Liver (tissue), 9 donors: Measurements from ENCODE around the gene CCR8. TPM values are rescaled to one million over a fixed set of nuclear protein-coding genes. Genes with fewer than 3 reads are reported as not detected.
A peak's percentile ranks its signal among the peaks of the same experiment; 100 is the strongest.

Experiments used
- DNase-seq: peaks from one replicate; pipeline ENCODE4 v3.0.0-alpha.2; 2017; ENCODE audit warnings: low spot score
- H3K27ac ChIP-seq, 2 donors: one replicate each; pipeline ENCODE4 v1.7.0; 2013; ENCODE audit warnings: inconsistent platforms in 2 of 2, low read length in 2 of 2, control low read depth in 1 of 2, low read depth in 1 of 2, mild to moderate bottlenecking in 1 of 2
- H3K27me3 ChIP-seq, 4 donors: one replicate each; pipeline versions ENCODE4 v1.6.1 to v1.7.0; 2013; ENCODE audit warnings: low read length in 3 of 4, inconsistent platforms in 1 of 4, mild to moderate bottlenecking in 1 of 4, moderate library complexity in 1 of 4; ENCODE audit not compliant: control insufficient read depth in 4 of 4, insufficient read depth in 4 of 4
- H3K36me3 ChIP-seq, 4 donors: one replicate each; pipeline versions ENCODE4 v1.6.1 to v1.7.0; 2013; ENCODE audit warnings: low read length in 3 of 4, mild to moderate bottlenecking in 3 of 4, low read depth in 1 of 4, moderate library complexity in 1 of 4; ENCODE audit not compliant: control insufficient read depth in 4 of 4, insufficient read depth in 3 of 4
- H3K4me1 ChIP-seq, 4 donors: one replicate each; pipeline versions ENCODE4 v1.6.1 to v1.7.0; 2013; ENCODE audit warnings: low read length in 3 of 4, mild to moderate bottlenecking in 3 of 4, moderate library complexity in 1 of 4; ENCODE audit not compliant: control insufficient read depth in 4 of 4, insufficient read depth in 4 of 4
- H3K4me3 ChIP-seq, 3 donors: one replicate each; pipeline versions ENCODE4 v1.6.1 to v1.7.0; 2013; ENCODE audit warnings: low read length in 3 of 3, control low read depth in 1 of 3, low read depth in 1 of 3, mild to moderate bottlenecking in 1 of 3
- H3K9ac ChIP-seq, 2 donors: one replicate each; pipeline ENCODE4 v1.7.0; 2013; ENCODE audit warnings: low read length in 2 of 2, mild to moderate bottlenecking in 2 of 2, moderate library complexity in 2 of 2, control low read depth in 1 of 2, low read depth in 1 of 2
- H3K9me3 ChIP-seq, 4 donors: one replicate each; pipeline versions ENCODE4 v1.6.1 to v1.7.0; 2013; ENCODE audit warnings: low read length in 3 of 4; ENCODE audit not compliant: control insufficient read depth in 4 of 4
- EGR1 ChIP-seq, 2 donors: IDR thresholded peaks; 2 replicates each; pipeline ENCODE4 v1.6.1; 2016 to 2018; ENCODE audit warnings: antibody characterized with exemption in 2 of 2, low read depth in 2 of 2
- FOXA1 ChIP-seq: IDR thresholded peaks from 2 replicates; pipeline ENCODE4 v1.6.1; 2016; ENCODE audit warnings: antibody characterized with exemption
- FOXA2 ChIP-seq: IDR thresholded peaks from 2 replicates; pipeline ENCODE4 v1.6.1; 2016; ENCODE audit warnings: antibody characterized with exemption
- GABPA ChIP-seq, 2 donors: IDR thresholded peaks in 1 of 2; conservative IDR thresholded peaks in 1 of 2; 2 replicates each; pipeline ENCODE4 v1.6.1; 2016; ENCODE audit warnings: antibody characterized with exemption in 2 of 2, mild to moderate bottlenecking in 1 of 2, moderate library complexity in 1 of 2
- HNF4A ChIP-seq, 2 donors: conservative IDR thresholded peaks; 2 replicates each; pipeline ENCODE4 v1.6.1; 2016; ENCODE audit warnings: antibody characterized with exemption in 2 of 2, mild to moderate bottlenecking in 2 of 2
- HNF4G ChIP-seq: IDR thresholded peaks from 2 replicates; pipeline ENCODE4 v1.6.1; 2016; ENCODE audit warnings: antibody characterized with exemption
- JUND ChIP-seq, 2 donors: IDR thresholded peaks; 2 replicates each; pipeline ENCODE4 v1.6.1; 2016; ENCODE audit warnings: antibody characterized with exemption in 2 of 2
- NR2F2 ChIP-seq: IDR thresholded peaks from 2 replicates; pipeline ENCODE4 v1.6.1; 2016; ENCODE audit warnings: antibody characterized with exemption
- RAD21 ChIP-seq, 2 donors: IDR thresholded peaks; 2 replicates each; pipeline ENCODE4 v1.6.1; 2016; ENCODE audit warnings: antibody characterized with exemption in 2 of 2, mild to moderate bottlenecking in 2 of 2
- RXRA ChIP-seq, 2 donors: IDR thresholded peaks; 2 replicates each; pipeline ENCODE4 v1.6.1; 2017 to 2018; ENCODE audit warnings: antibody characterized with exemption in 2 of 2, mild to moderate bottlenecking in 1 of 2
- SP1 ChIP-seq: IDR thresholded peaks from 2 replicates; pipeline ENCODE4 v1.6.1; 2018; ENCODE audit warnings: antibody characterized with exemption, mild to moderate bottlenecking
- TAF1 ChIP-seq: conservative IDR thresholded peaks from 2 replicates; pipeline ENCODE4 v1.6.1; 2016; ENCODE audit warnings: antibody characterized with exemption, mild to moderate bottlenecking
- YY1 ChIP-seq: IDR thresholded peaks from 2 replicates; pipeline ENCODE4 v1.6.1; 2016; ENCODE audit warnings: antibody characterized with exemption, mild to moderate bottlenecking
- WGBS: extraction: QIAGEN DNeasy Blood & Tissue Kit; methylation state at CpG from one replicate; pipeline ENCODE4 v1.1.7; 2013; 5-methylcytosine and 5-hydroxymethylcytosine counted together
- polyA plus RNA-seq, 2 donors: library from polyadenylated mRNA; stranded (reverse) in 1 of 2; unstranded in 1 of 2; fragments of 200-250 nt in 1 of 2; fragments of >200 nt in 1 of 2; fragmentation: Nextera tagmentation in 1 of 2; extraction: Ambion mirVana in 1 of 2; gene quantifications; one replicate each; pipeline versions ENCODE4 v1.2.1 to v1.2.3, GENCODE V29; 2013 to 2015
- total RNA-seq, 2 donors: library from RNA; depleted of rRNA; stranded (reverse); fragments of >200 nt; gene quantifications; one replicate each; pipeline ENCODE4 v1.2.3, GENCODE V29; 2014
- TF ChIP-seq, protein P1 (sequence below): IDR thresholded peaks from 2 replicates; pipeline ENCODE4 v1.6.1; 2016; ENCODE audit warnings: antibody characterized with exemption
- TF ChIP-seq, protein P2 (sequence below): IDR thresholded peaks from 2 replicates; pipeline ENCODE4 v1.6.1; 2016; ENCODE audit warnings: antibody characterized with exemption
- TF ChIP-seq, protein P3 (sequence below): IDR thresholded peaks from 2 replicates; pipeline ENCODE4 v1.6.1; 2016; ENCODE audit warnings: antibody characterized with exemption, mild to moderate bottlenecking
- TF ChIP-seq, protein P4 (sequence below): IDR thresholded peaks from 2 replicates; pipeline ENCODE4 v1.6.1; 2016; ENCODE audit warnings: antibody characterized with exemption
- TF ChIP-seq, protein P5 (sequence below): fragments of 150-350 bp; IDR thresholded peaks from 2 replicates; pipeline ENCODE4 v1.5.1; 2017; ENCODE audit warnings: improper control_type of control experiment, low read depth, low read length; ENCODE audit not compliant: missing input control
- donor health status: healthy.
- donor health status: healthy.
- donor health status: healthy.
- donor health status: healthy.
- donor health status: healthy.

CCR8 gene
- total and polyA plus RNA-seq, 4 donors: not detected

DNA sequence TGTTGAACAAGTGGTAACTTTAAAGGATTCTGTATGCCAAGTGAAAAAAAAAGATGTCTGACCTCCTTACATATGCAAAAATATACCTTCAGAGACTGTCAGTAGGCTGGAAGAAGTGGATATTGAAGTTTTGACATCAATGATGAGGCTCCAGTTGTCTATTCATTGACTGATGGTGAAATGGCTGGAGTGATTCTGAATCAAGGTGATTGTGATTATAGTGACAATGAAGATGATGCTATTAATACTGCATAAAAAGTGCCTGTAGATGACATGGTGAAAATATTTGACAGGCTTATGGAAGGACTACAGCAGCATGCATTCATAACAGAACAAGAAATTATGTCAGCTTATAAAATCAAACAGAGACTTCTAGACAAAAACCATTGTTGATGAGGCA lies 4.1 kb downstream of the CCR8 start (continued):
- no peak for TF ChIP-seq SP1

DNA sequence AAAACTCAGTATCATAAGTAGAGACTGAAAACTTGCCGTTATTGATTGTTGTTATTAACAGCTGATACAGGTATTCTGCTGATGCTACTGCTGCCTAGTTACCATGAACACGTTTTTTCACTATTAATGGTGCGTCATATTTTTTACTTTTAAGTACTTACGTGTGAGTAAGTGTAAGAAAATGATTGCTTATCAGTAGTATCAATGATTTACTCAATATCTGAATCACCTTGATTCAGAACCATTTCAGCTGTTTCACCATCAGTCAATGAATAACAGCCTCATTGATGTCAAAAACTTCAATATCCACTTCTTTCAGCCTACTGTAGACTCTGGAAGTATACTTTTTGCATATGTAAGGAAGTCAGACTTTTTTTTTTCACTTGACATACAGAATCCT lies 4.7 kb downstream of the CCR8 start:
- no peak for TF ChIP-seq EGR1 (IDR thresholded peaks at IDR 0.05; ENCODE audit: low read depth in 2 of 2)
- TF ChIP-seq HNF4A (conservative IDR thresholded peaks at IDR 0.05): no peak
- TF ChIP-seq HNF4G: no peak
- no peak for TF ChIP-seq TAF1
- TF ChIP-seq FOXA2: no peak
- TF ChIP-seq FOXA1: no peak
- TF ChIP-seq, protein P1, sequence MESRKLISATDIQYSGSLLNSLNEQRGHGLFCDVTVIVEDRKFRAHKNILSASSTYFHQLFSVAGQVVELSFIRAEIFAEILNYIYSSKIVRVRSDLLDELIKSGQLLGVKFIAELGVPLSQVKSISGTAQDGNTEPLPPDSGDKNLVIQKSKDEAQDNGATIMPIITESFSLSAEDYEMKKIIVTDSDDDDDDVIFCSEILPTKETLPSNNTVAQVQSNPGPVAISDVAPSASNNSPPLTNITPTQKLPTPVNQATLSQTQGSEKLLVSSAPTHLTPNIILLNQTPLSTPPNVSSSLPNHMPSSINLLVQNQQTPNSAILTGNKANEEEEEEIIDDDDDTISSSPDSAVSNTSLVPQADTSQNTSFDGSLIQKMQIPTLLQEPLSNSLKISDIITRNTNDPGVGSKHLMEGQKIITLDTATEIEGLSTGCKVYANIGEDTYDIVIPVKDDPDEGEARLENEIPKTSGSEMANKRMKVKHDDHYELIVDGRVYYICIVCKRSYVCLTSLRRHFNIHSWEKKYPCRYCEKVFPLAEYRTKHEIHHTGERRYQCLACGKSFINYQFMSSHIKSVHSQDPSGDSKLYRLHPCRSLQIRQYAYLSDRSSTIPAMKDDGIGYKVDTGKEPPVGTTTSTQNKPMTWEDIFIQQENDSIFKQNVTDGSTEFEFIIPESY: no peak
- no peak for TF ChIP-seq RXRA (IDR thresholded peaks at IDR 0.05)
- TF ChIP-seq NR2F2: no peak
- TF ChIP-seq, protein P2, sequence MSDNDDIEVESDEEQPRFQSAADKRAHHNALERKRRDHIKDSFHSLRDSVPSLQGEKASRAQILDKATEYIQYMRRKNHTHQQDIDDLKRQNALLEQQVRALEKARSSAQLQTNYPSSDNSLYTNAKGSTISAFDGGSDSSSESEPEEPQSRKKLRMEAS: no peak
- TF ChIP-seq SP1: no peak
- TF ChIP-seq JUND (IDR thresholded peaks at IDR 0.05): no peak
- TF ChIP-seq, protein P3, sequence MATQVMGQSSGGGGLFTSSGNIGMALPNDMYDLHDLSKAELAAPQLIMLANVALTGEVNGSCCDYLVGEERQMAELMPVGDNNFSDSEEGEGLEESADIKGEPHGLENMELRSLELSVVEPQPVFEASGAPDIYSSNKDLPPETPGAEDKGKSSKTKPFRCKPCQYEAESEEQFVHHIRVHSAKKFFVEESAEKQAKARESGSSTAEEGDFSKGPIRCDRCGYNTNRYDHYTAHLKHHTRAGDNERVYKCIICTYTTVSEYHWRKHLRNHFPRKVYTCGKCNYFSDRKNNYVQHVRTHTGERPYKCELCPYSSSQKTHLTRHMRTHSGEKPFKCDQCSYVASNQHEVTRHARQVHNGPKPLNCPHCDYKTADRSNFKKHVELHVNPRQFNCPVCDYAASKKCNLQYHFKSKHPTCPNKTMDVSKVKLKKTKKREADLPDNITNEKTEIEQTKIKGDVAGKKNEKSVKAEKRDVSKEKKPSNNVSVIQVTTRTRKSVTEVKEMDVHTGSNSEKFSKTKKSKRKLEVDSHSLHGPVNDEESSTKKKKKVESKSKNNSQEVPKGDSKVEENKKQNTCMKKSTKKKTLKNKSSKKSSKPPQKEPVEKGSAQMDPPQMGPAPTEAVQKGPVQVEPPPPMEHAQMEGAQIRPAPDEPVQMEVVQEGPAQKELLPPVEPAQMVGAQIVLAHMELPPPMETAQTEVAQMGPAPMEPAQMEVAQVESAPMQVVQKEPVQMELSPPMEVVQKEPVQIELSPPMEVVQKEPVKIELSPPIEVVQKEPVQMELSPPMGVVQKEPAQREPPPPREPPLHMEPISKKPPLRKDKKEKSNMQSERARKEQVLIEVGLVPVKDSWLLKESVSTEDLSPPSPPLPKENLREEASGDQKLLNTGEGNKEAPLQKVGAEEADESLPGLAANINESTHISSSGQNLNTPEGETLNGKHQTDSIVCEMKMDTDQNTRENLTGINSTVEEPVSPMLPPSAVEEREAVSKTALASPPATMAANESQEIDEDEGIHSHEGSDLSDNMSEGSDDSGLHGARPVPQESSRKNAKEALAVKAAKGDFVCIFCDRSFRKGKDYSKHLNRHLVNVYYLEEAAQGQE: no peak
- TF ChIP-seq, protein P4, sequence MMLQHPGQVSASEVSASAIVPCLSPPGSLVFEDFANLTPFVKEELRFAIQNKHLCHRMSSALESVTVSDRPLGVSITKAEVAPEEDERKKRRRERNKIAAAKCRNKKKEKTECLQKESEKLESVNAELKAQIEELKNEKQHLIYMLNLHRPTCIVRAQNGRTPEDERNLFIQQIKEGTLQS: no peak
- TF ChIP-seq GABPA (IDR thresholded peaks at IDR 0.05 in 1 of 2, conservative IDR thresholded peaks at IDR 0.05 in 1 of 2): no peak
- no peak for TF ChIP-seq RAD21 (IDR thresholded peaks at IDR 0.05)
- Histone ChIP-seq H3K9me3 (no peaks in the 10 kb centered on the region), H3K36me3 (no peaks in the 10 kb centered on the region), H3K27me3 (no peaks in the 10 kb centered on the region), H3K27ac (no peak overlapping the region), H3K4me1 (peaks cover 0 to 2% (median 0%) of the 10 kb centered on the region in 4 donors), H3K9ac (no peak overlapping the region), H3K4me3 (no peak overlapping the region)
- no peak for DNase-seq
- WGBS: 81% methylated on average over 4 of the region's 4 CpGs

DNA sequence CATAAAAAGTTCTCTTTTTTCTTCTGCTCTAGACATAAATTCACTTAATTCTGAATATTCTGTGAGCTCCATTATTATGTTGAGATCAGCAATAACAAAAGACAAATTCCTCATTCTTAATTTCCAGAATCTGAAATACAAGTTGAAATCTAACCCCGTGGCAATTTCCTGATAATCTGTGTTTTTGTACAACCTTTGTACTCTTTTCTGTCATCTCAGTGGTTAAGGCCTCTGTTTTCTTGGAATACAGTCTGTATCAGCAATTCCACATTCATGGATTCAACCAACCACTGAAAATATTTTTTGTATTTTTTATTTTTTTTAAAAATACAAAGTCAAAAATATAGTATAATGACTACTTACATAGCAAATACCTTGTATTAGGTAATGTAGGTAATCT lies 8.7 kb downstream of the CCR8 start:
- 38% methylated on average over 1 of the region's 1 CpG for WGBS
- Histone ChIP-seq H3K27ac (no peak overlapping the region), H3K9ac (no peak overlapping the region), H3K27me3 (no peaks in the 10 kb centered on the region), H3K9me3 (no peaks in the 10 kb centered on the region), H3K4me1 (peaks cover 0 to 2% (median 0%) of the 10 kb centered on the region in 4 donors), H3K4me3 (no peak overlapping the region), H3K36me3 (no peaks in the 10 kb centered on the region)
- no peak for DNase-seq
- TF ChIP-seq GABPA (IDR thresholded peaks at IDR 0.05 in 1 of 2, conservative IDR thresholded peaks at IDR 0.05 in 1 of 2) (no peak), TAF1 (no peak), YY1 (no peak), HNF4A (conservative IDR thresholded peaks at IDR 0.05) (peak; percentile 30 to 68), NR2F2 (no peak), JUND (IDR thresholded peaks at IDR 0.05) (no peak), SP1 (peak; percentile 9), FOXA1 (no peak), HNF4G (no peak), RAD21 (IDR thresholded peaks at IDR 0.05) (no peak), RXRA (IDR thresholded peaks at IDR 0.05) (peak in 1 of 2 donors; percentile 12), EGR1 (IDR thresholded peaks at IDR 0.05; ENCODE audit: low read depth in 2 of 2) (no peak), FOXA2 (no peak)
- TF ChIP-seq, protein P1: no peak
- TF ChIP-seq, protein P4: no peak
- TF ChIP-seq, protein P2: no peak
- TF ChIP-seq, protein P5, sequence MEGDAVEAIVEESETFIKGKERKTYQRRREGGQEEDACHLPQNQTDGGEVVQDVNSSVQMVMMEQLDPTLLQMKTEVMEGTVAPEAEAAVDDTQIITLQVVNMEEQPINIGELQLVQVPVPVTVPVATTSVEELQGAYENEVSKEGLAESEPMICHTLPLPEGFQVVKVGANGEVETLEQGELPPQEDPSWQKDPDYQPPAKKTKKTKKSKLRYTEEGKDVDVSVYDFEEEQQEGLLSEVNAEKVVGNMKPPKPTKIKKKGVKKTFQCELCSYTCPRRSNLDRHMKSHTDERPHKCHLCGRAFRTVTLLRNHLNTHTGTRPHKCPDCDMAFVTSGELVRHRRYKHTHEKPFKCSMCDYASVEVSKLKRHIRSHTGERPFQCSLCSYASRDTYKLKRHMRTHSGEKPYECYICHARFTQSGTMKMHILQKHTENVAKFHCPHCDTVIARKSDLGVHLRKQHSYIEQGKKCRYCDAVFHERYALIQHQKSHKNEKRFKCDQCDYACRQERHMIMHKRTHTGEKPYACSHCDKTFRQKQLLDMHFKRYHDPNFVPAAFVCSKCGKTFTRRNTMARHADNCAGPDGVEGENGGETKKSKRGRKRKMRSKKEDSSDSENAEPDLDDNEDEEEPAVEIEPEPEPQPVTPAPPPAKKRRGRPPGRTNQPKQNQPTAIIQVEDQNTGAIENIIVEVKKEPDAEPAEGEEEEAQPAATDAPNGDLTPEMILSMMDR: no peak
